A673 (cell line): Measurements from ENCODE around the gene PDE8B.

Experiments
- CTCF ChIP-seq: fragments of 300-800, 200-600 bp; sonication (generic); conservative IDR thresholded peaks from 2 replicates; pipeline ENCODE4 v1.5.1; 2017; ENCODE audit warnings: low read depth, mild to moderate bottlenecking, antibody characterized with exemption, low read length, moderate library complexity, mixed read lengths
- EZH2 ChIP-seq: fragments of 200-600 bp; sonication (generic); IDR thresholded peaks from 2 replicates; pipeline ENCODE4 v1.6.1; 2017; ENCODE audit warnings: borderline replicate concordance, low read depth, mild to moderate bottlenecking, mixed read lengths, antibody characterized with exemption, low read length; ENCODE audit not compliant: poor library complexity, severe bottlenecking

- TF ChIP-seq CTCF (no peak), EZH2 (no peak)
Measured at GRCh38 chr5:77298146-77298545, 87.7 kb downstream of the PDE8B start.
